ENCODE results near the gene ITPKB.

- TF ChIP-seq POLR2A (IDR thresholded peaks at IDR 0.05) (no peak), CTCF (IDR thresholded peaks at IDR 0.05) (no peak)
These were observed 37.9 kb upstream of the ITPKB start for GRCh38 chr1:226776975-226777374.
